ENCODE measurements around the gene DLK1.

Gene DLK1

DNA sequence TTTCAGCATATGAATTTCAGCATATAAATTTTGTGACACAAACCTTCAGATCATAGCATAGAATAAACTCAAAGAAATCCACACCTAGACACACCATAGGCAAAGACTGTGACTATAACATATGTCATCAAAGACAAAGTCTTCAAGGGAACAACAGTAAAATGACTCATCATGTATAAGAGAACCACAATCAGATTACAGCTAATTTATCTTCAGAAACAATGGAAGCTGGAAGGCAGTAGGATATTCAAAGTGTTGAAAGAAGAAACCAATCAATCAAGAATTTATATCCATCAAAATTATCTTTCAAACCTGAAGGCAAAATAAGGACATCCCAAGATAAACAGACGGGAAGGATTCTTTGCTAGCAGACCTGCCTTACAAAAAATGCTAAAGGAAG is 29.0 kb downstream of the DLK1 start:
- DNase-seq (ENCODE audit: low read depth in 1 of 2, low spot score in 1 of 2), result no peak

GRCh38 chr14:100761481-100761880 is 34.8 kb downstream of the DLK1 start:
- no peak for DNase-seq (ENCODE audit: low read depth in 1 of 2, low spot score in 1 of 2)

DNA sequence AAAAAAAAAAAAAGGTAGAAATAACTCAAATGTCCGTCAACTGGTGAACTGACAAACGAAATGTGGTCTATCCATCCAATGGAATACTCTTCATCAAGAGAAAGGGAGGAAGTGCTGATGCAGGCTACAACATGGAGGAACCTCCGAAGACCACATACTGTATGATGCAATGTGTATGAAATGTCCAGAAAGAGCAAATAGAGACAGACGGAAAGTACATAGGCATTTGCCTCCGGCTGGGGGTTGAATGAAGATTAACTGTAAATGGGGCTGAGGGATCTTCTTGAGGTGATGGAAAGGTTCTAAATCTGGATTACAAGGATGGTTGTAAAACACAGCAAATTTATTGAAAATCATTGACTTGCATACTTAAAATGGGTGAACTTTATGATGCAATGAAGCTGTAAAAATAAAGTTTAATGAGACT is 35.4 kb downstream of the DLK1 start:
- DNase-seq (ENCODE audit: low read depth in 1 of 2, low spot score in 1 of 2), result no peak

- DNase-seq (ENCODE audit: low read depth in 1 of 2, low spot score in 1 of 2), result no peak
Observed at GRCh38 chr14:100762901-100763300, 36.2 kb downstream of the DLK1 start.

DNA sequence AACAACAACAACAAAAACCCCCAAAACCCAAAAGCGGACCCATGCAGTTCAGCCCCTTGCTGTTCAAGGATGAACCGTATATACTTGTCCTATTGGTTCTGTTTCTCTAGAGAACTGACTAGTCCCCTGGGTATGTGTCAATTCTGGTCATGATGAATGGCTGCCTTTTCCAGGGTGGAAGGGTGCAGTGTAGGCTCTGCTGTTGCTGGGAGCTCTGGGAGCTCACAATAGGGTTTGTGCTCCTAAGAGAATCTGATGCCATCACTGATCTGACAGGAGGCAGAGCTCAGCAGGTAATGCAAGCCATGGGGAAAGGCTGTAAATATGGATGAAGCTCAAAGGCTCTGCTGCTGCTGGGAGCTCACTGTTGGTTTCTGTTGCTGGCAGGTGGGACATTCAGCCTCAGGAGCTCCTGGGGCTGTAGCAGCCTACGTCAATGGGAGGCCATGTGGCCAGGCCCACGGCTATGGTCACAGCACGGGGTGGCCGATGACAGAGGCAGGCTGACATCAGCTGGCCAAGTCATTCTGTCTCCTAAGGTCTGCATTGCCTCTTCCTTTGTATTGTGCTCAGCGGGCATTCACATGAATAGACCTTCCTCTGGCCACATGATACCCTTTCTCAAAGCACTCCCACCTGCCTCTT is 37.9 kb downstream of the DLK1 start:
- no peak for DNase-seq (ENCODE audit: low read depth in 1 of 2, low spot score in 1 of 2)

DNA sequence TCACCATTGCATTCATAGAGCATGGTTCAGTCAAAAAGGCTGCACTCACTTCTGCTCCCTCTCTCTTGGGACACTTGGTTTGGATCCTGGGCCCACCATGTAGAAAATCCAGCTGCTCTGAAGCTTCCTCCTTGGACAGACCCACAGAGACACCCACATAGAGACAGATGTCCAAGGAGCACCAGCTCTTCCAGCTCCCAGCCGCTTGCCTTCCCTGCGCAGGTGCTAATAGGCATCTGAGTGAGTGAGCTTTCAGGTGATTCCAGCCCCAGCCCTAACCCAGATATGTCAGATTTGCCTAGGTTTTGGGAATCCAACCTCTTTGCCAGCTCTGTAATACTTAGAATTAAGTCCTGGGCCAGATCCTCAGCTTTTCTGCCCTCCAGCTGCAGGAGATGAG is 38.6 kb downstream of the DLK1 start:
- DNase-seq (ENCODE audit: low read depth in 1 of 2, low spot score in 1 of 2), result no peak

DNA sequence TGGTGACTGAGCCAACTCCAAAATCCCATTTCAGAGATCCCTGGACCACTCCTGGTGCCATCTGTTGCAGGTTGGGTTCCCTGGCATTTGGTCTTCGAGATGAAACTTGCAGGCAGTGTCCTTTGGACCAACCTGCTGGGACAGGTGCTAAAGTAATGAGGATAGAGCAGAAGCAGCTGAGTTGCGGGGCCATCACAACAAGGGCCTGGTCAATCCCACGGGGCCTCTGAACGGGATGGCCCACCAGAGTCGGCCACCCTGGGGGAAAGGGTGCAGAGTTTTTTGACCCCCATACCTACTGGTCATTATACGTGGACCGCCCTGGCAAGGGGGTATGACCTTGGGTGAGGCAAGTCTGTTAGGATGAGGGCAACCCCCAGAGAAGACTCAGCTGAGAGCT is 39.3 kb downstream of the DLK1 start:
- DNase-seq (ENCODE audit: low read depth in 1 of 2, low spot score in 1 of 2), result no peak

DNA sequence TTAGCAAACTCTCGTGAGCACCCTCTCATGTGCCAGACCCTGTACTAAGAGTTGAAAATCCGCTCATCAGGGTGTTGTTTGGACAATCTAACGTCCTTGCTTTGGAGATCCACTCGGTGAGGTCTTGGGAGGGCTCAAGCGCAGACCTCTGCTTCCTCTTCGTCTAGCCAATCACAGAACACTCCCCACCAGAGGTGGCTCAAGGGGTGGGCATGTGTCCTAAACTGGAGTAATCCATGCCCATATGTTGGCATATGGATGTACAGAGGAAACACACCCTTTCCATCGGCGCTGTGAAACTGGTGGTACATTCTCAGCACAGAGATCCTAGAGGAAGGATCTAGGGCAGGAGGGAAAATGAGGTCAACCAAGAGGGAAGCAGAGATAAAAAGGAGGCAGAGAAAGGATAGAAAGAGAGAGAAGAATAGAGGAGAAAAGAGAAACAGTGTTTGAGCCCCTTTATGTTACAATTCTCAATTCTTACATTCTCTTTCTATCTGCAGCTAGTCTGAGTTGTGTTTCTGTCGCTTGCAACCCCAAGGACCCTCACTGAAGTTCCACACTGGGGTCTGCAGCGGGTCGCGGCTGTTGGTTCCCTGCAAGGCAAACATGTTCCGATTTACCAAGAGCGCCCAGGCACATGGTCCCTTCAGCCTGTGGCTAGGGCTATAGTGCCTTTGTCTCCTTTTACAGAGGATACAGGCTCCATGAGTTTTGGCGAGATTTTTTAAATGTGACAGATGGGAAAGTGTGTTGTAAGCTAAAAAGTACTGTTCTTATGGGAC is 40.5 kb downstream of the DLK1 start:
- no peak for DNase-seq (ENCODE audit: low read depth in 1 of 2, low spot score in 1 of 2)

DNA sequence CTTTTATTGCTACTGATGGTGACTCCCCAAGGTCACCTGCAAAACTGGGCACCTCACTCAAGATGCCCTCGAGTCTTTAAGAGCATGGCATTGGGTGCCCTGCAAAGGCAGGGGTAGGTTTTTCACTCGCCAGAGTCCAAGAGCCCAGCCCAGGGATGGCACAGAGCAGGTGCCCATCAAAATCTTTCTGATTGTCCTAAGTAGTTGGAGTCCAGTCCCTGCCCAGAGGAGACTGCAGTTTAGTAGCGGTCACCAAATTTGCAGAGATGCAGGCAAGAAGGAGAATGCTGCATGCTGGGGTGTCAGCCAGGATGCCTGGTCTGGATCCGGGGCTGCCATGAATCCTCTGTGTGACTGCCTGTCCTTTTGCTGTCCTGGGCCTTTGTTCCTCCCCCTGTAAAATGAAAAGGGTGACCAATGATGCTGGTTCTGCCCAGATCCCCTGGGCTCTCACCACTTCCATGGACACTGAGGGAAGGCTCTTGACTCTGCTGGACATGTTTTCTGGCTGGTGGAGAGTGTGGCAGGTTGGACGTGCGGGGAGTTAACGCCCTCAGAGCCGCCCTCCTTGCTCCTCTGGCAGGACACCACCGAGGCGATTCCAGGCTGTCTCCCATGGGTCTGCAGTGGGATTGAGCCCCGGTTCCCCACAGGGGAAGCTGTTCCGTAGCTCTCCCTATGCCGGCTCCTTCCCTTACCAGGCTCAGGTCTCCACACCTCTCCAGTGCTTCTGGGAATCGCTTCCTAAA is 41.3 kb downstream of the DLK1 start:
- no peak for DNase-seq (ENCODE audit: low read depth in 1 of 2, low spot score in 1 of 2)

DNA sequence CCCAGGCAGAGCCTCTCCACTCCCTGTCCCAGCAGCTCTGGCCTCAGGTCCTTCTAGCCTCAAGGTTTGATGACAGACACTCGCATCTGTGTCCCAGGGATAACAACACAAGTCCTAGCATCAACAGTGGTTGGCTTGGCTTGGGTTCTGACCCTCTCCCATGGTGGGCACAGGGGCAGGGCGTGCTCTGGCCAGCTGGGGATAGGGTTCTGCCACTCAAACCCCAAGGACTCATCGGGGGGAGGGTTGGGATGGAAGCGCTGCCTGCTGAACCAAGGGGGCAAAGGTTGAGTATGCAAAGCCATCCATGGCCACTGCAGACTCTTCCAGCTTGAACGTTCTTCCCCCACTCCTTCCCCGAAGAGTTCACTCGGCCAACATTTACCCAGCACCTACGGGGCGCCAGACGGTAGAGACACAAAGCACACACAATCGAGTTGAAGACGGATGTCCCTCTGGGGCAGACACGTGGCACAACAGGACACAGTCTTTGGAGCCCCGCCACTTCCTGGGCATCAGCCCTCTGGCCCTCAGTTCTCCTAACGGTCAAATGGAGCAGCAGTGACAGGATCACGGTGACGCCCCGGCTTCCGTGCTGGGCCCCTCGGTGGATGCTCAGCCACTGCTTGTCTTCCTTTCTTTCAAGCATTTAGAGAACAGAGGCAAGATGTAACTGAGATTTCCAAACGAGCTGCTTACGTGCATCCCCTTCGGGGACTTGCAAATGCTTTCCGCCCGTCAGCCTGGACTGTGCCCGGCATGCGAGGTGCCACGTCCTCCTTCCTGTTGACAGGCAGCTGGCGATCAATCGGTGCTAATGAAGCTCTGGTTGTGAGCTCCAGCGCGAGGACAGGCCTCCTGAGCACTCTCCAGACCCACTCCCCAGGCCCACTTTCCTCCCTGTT is 42.6 kb downstream of the DLK1 start:
- no peak for DNase-seq (ENCODE audit: low read depth in 1 of 2, low spot score in 1 of 2)

GRCh38 chr14:100770046-100770445 is 43.4 kb downstream of the DLK1 start:
- DNase-seq (ENCODE audit: low read depth in 1 of 2, low spot score in 1 of 2), result no peak

- no peak for DNase-seq (ENCODE audit: low read depth in 1 of 2, low spot score in 1 of 2)
Observed at GRCh38 chr14:100770605-100771120, 44.0 kb downstream of the DLK1 start.

DNA sequence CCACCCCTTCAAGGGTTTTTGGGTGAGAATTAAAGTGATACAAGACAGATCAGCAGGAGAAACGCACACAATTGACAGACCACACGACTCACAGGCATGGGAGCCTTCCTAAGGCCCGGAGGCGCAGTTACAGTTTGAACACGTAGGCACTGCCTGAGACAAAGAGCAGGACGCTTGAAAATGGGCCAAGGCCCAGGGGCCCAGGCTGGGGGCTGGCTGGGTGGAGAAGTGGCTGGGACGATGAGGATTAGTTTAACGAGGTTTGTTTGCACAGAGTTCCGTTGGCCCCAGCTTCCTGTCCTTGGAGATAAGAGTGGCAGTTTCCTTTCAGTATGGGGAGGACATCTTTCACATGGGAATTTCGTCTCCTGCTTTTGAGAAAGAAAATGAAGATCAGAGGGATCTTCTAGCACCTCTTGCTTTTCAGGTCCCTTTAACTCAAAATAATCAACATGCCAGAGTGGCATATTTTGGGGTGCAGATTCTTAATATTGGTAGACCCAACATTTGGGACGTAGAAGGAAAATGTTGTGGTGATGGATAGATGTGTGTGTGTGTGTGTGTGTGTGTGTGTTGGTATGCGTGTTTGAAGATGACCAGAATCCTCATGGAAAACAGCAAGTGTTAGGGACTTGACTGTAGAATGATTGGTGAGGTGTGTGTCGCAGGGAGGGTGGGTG is 44.6 kb downstream of the DLK1 start:
- DNase-seq (ENCODE audit: low read depth in 1 of 2, low spot score in 1 of 2), result no peak

DNA sequence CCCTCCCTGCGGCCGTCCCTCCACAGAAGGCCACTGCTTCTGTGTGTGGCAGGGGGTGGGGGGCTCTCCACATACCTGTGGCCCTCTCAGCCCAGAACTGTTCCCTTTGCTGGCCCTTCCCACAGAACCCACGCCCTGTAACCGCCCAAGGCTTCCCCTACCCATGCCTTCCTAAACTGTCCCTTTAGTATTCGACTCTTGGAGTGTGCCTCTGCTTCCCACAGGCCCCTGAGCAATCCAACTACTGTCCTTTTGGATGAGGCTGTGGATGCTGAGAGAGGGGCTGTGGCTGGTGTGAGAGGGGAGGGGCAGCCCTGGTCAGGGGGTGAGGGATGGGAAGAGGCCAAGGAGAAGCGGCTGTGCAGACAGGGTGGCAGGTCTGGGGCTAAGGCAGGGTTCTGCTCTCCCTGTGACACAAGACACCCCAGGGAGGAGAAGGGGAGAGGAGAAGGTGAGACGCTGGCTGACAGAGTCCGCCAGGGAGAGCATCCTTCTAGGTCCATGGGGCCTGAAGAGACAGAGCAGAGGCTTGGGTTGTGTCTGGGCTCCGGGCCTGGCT is 46.0 kb downstream of the DLK1 start:
- no peak for DNase-seq (ENCODE audit: low read depth in 1 of 2, low spot score in 1 of 2)

DNA sequence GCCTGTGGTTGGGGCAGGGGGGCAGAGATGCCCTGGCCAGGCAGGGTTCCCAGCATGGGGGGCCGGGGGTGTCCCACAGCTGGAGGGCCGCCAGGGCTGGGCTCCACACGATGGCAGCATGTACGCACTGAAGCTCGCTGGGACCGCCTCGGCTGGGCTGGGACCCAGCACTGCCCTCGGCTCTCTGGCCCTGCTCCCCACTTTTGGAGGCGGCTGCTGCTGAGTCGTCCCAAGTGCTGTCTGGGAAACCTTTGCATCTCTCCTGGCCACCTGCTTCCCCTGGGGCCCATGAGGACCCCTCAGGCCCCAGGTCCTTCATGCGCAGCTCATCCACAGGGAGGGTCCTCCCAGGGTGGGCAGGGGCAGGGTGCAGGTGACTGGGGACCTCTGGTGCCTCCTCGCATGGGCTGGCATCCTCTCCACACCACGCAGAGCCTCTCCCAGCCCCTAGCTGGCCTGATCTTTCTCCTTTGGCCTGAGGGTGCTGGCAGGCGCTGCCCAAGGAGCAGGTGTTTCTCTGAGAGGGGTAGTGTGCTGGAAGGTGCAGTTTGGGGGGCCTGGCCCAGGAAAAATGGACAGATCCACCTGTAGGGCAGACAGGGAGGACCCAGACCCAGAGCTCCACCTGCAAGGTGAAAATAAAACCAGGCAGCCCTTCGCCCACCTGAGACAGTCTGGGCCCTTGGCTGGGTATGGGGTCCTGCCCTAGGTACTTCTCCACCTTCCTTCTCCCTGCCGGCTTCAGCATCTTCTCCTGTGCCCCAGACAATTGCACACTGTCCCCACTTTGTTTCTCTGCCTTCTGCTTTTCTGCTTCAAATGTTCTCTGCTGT is 46.9 kb downstream of the DLK1 start:
- DNase-seq (ENCODE audit: low read depth in 1 of 2, low spot score in 1 of 2), result no peak

DNA sequence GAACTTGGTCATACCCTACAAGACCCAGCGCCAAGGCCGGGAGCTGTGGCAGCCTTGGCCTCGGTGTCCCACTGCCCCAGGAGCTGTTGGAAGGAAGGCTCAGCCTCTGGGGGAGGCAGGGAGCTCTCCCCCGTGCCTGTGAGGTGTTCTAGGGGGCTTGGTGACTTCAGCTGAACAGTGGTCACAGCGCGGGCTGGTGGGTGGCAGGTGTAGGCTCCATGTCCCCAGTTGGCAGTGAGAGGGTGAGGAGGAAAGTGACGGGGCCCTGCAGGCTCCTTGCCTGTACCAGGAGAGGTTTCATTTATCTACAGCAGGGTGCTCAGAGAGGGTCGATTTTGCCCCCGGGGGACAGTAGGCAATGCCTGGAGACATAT is 47.5 kb downstream of the DLK1 start:
- DNase-seq (ENCODE audit: low read depth in 1 of 2, low spot score in 1 of 2), result no peak

DNA sequence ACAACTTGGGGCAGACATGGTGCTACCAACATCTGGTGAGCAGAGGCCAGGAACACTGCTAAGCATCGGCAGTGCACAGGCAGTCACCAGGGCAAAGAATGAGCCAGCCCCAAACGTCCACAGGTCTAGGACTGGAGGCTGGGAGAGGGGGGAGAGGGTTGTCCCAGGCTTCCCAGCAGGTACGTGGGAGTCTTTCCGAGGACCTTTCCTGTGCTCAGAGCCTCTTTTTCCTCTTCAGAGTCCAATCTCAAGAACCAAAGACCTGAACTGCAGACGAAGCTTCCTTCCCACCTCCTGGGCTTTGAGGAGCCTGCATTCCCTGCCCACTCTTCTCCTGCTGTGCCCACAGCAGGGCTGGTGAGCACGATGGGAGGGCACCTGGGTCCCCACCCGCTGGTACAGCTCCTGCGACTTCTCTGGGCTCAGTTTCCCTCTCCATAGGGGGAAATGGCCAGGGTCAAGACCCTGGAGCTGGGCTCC is 48.7 kb downstream of the DLK1 start:
- no peak for DNase-seq (ENCODE audit: low read depth in 1 of 2, low spot score in 1 of 2)

- no peak for DNase-seq (ENCODE audit: low read depth in 1 of 2, low spot score in 1 of 2)
Observed at GRCh38 chr14:100775831-100776591, 49.3 kb downstream of the DLK1 start.

All from activated CD4-positive, alpha-beta T cell treated with anti-CD3 and anti-CD28 coated beads, Interleukin-2, amount 50 U/mL, for 24 hours (primary cell).